T-cell (primary cell): ENCODE measurements around the gene GLIS1. TPM values are rescaled to one million over a fixed set of nuclear protein-coding genes. Genes with fewer than 3 reads are reported as not detected.

ENCODE experiments used
- ATAC-seq, 4 experiments: fragments of 200-7000 bp in 3 of 4; fragments of 150-1000 bp in 1 of 4; cut with Tn5 transposase; replicated peaks in 1 of 4; 1 replicate in 3 of 4; 2 replicates in 1 of 4; pipeline ENCODE4 v1.10.0; 2021; ENCODE audit warnings: moderate library complexity in 3 of 4, mild to moderate bottlenecking in 2 of 4, moderate number of reproducible peaks in 1 of 4
- CTCF ChIA-PET, 2 donors: fragments of 300-600 bp; sonication (Branson Sonifier 250); formaldehyde crosslinking; loops; one replicate each; lab custom pipeline; 2022; ENCODE audit warnings: antibody characterized with exemption in 2 of 2; lab: Charles Lee
- POLR2A ChIA-PET, 2 donors: fragments of 300-600 bp; sonication (Branson Sonifier 250); formaldehyde crosslinking; loops; one replicate each; lab custom pipeline; 2022; ENCODE audit warnings: antibody characterized with exemption in 2 of 2; lab: Charles Lee
- DNase-seq, 35 experiments: peaks; one replicate each; pipeline versions ENCODE4 v3.0.0 to v3.0.0-alpha.2; 2013 to 2023
- H3K27ac ChIP-seq: one replicate; pipeline ENCODE4 v1.5.1; 2013; ENCODE audit warnings: low read length
- H3K27me3 ChIP-seq, 2 experiments: replicated peaks in 1 of 2; 1 replicate in 1 of 2; 2 replicates in 1 of 2; pipeline versions ENCODE4 v1.6.1 to v1.7.0; 2013; ENCODE audit warnings: low read length in 1 of 2, mixed read lengths in 1 of 2; ENCODE audit not compliant: control insufficient read depth in 2 of 2, insufficient read depth in 2 of 2; ENCODE audit errors: extremely low read depth in 1 of 2
- H3K36me3 ChIP-seq, 2 donors: 1 replicate in 1 of 2; 2 replicates in 1 of 2; pipeline versions ENCODE4 v1.6.1 to v1.7.0; 2013; ENCODE audit warnings: low read length in 1 of 2; ENCODE audit not compliant: control insufficient read depth in 2 of 2, insufficient read depth in 1 of 2; ENCODE audit errors: extremely low read depth in 1 of 2
- H3K4me1 ChIP-seq, 2 experiments: 1 replicate in 1 of 2; 2 replicates in 1 of 2; pipeline versions ENCODE4 v1.6.1 to v1.7.0; 2013; ENCODE audit warnings: low read length in 2 of 2, mixed read lengths in 1 of 2; ENCODE audit not compliant: insufficient read depth in 2 of 2, control insufficient read depth in 1 of 2; ENCODE audit errors: extremely low read depth in 1 of 2
- H3K4me3 ChIP-seq, 2 donors: 1 replicate in 1 of 2; 2 replicates in 1 of 2; pipeline versions ENCODE4 v1.5.1 to v1.7.0; 2013; ENCODE audit warnings: mild to moderate bottlenecking in 2 of 2, low read length in 1 of 2, moderate library complexity in 1 of 2; ENCODE audit not compliant: control insufficient read depth in 1 of 2; ENCODE audit errors: extremely low read depth in 1 of 2
- H3K9me3 ChIP-seq: 2 replicates; pipeline ENCODE4 v1.7.0; 2013
- H3K27ac Mint-ChIP-seq, 2 donors: one replicate each; pipeline ENCODE4 v1.8.0; 2020 to 2021; ENCODE audit warnings: mild to moderate bottlenecking in 2 of 2, mixed read lengths in 2 of 2
- H3K27me3 Mint-ChIP-seq, 2 donors: one replicate each; pipeline ENCODE4 v1.8.0; 2021 to 2022; ENCODE audit warnings: mixed read lengths in 2 of 2
- H3K36me3 Mint-ChIP-seq: one replicate; pipeline ENCODE4 v1.8.0; 2021; ENCODE audit warnings: mixed read lengths
- H3K4me1 Mint-ChIP-seq, 3 donors: one replicate each; pipeline ENCODE4 v1.8.0; 2020 to 2022; ENCODE audit warnings: mixed read lengths in 3 of 3, mild to moderate bottlenecking in 1 of 3
- H3K4me3 Mint-ChIP-seq, 3 donors: one replicate each; pipeline ENCODE4 v1.8.0; 2020 to 2022; ENCODE audit warnings: mild to moderate bottlenecking in 3 of 3, mixed read lengths in 3 of 3, moderate library complexity in 3 of 3
- H3K9me3 Mint-ChIP-seq, 3 donors: one replicate each; pipeline ENCODE4 v1.8.0; 2020 to 2022; ENCODE audit warnings: mixed read lengths in 3 of 3
- WGBS: methylation state at CpG from one replicate; pipeline ENCODE4 v1.1.5; 2013; ENCODE audit warnings: missing lambda C conversion rate; ENCODE audit not compliant: insufficient coverage; 5-methylcytosine and 5-hydroxymethylcytosine counted together
- total RNA-seq, 35 experiments: library from RNA in 6 of 35; stranded (reverse) in 6 of 35; fragments of 120-200 nt in 1 of 35; gene quantifications; one replicate each; pipeline versions ENCODE4 v1.2.1 to v1.2.4 and lab custom pipeline; 2013 to 2026

Gene GLIS1
- total RNA-seq, 5 donors from 2014 or later (not counting 1 experiment from before 2014, with no cell fraction given): not detected

- Histone ChIP-seq H3K9me3 (no peaks in the 10 kb centered on the region), H3K4me3 (no peak overlapping the region), H3K27me3 (peaks cover 0 to 10% of the 10 kb centered on the region in 2 experiments), H3K27ac (no peak overlapping the region), H3K4me1 (no peaks in the 10 kb centered on the region), H3K36me3 (no peaks in the 10 kb centered on the region)
- CTCF ChIA-PET: no interaction called here
- ATAC-seq (no peak), DNase-seq (no peak)
- POLR2A ChIA-PET: no interaction called here
- no peaks in the 10 kb centered on the region for H3K9me3 Mint-ChIP-seq
- WGBS: 87% methylated on average over 33 of the region's 35 CpGs
- H3K27ac Mint-ChIP-seq: no peak overlapping the region
- no peaks in the 10 kb centered on the region for H3K36me3 Mint-ChIP-seq
- no peaks in the 10 kb centered on the region for H3K4me1 Mint-ChIP-seq
- H3K4me3 Mint-ChIP-seq: no peak overlapping the region
- H3K27me3 Mint-ChIP-seq: peaks cover 0 to 5% of the 10 kb centered on the region in 2 donors
Observed at GRCh38 chr1:53524428-53525375, 214.3 kb downstream of the GLIS1 start.

GRCh38 chr1:53521924-53522552, 216.9 kb downstream of the GLIS1 start:
- Mint-ChIP-seq H3K4me1 (no peaks in the 10 kb centered on the region), H3K27me3 (peaks cover 0 to 5% of the 10 kb centered on the region in 2 donors), H3K36me3 (no peaks in the 10 kb centered on the region), H3K27ac (no peak overlapping the region), H3K9me3 (no peaks in the 10 kb centered on the region), H3K4me3 (no peak overlapping the region)
- H3K4me1 ChIP-seq: no peaks in the 10 kb centered on the region
- no peak overlapping the region for H3K27ac ChIP-seq
- no peaks in the 10 kb centered on the region for H3K27me3 ChIP-seq
- no peak for ATAC-seq
- ChIA-PET CTCF (no interaction called here), POLR2A (no interaction called here)
- H3K9me3 ChIP-seq: no peaks in the 10 kb centered on the region
- WGBS: 80% methylated on average over 5 of the region's 11 CpGs
- H3K4me3 ChIP-seq: no peak overlapping the region
- DNase-seq: no peak
- H3K36me3 ChIP-seq: no peaks in the 10 kb centered on the region

GRCh38 chr1:53520481-53520880, 218.5 kb downstream of the GLIS1 start:
- Mint-ChIP-seq H3K27ac (no peak overlapping the region), H3K27me3 (peaks cover 0 to 5% of the 10 kb centered on the region in 2 donors), H3K9me3 (no peaks in the 10 kb centered on the region), H3K36me3 (no peaks in the 10 kb centered on the region), H3K4me1 (no peaks in the 10 kb centered on the region), H3K4me3 (no peak overlapping the region)
- Histone ChIP-seq H3K4me3 (no peak overlapping the region), H3K9me3 (no peaks in the 10 kb centered on the region), H3K36me3 (no peaks in the 10 kb centered on the region), H3K4me1 (no peaks in the 10 kb centered on the region), H3K27ac (no peak overlapping the region), H3K27me3 (no peaks in the 10 kb centered on the region)
- ATAC-seq: no peak
- ChIA-PET POLR2A (no interaction called here), CTCF (no interaction called here)
- no peak for DNase-seq
- 92% methylated on average over 8 of the region's 13 CpGs for WGBS

- H3K4me1 Mint-ChIP-seq: no peaks in the 10 kb centered on the region
- Histone ChIP-seq H3K27ac (no peak overlapping the region), H3K36me3 (no peaks in the 10 kb centered on the region), H3K4me3 (no peak overlapping the region), H3K4me1 (no peaks in the 10 kb centered on the region), H3K9me3 (no peaks in the 10 kb centered on the region), H3K27me3 (peaks cover 0 to 4% of the 10 kb centered on the region in 2 experiments)
- no peak overlapping the region for H3K27ac Mint-ChIP-seq
- H3K27me3 Mint-ChIP-seq: peaks cover 0 to 5% of the 10 kb centered on the region in 2 donors
- no peak for DNase-seq
- ChIA-PET POLR2A (no interaction called here), CTCF (no interaction called here)
- 72% methylated on average over 8 of the region's 8 CpGs for WGBS
- no peaks in the 10 kb centered on the region for H3K36me3 Mint-ChIP-seq
- H3K4me3 Mint-ChIP-seq: no peak overlapping the region
- H3K9me3 Mint-ChIP-seq: no peaks in the 10 kb centered on the region
- ATAC-seq: no peak
Observed at GRCh38 chr1:53519421-53519820, 219.5 kb downstream of the GLIS1 start.

- Mint-ChIP-seq H3K4me1 (no peaks in the 10 kb centered on the region), H3K4me3 (no peak overlapping the region), H3K27ac (no peak overlapping the region), H3K36me3 (no peaks in the 10 kb centered on the region), H3K9me3 (no peaks in the 10 kb centered on the region), H3K27me3 (peaks cover 0 to 3% of the 10 kb centered on the region in 2 donors)
- ATAC-seq (no peak), DNase-seq (no peak)
- Histone ChIP-seq H3K4me1 (no peaks in the 10 kb centered on the region), H3K9me3 (no peaks in the 10 kb centered on the region), H3K27ac (no peak overlapping the region), H3K27me3 (peaks cover 0 to 8% of the 10 kb centered on the region in 2 experiments), H3K4me3 (no peak overlapping the region), H3K36me3 (no peaks in the 10 kb centered on the region)
- POLR2A ChIA-PET: no interaction called here
- WGBS: 82% methylated on average over 6 of the region's 6 CpGs
- CTCF ChIA-PET: no interaction called here
Observed at GRCh38 chr1:53518775-53519174, 220.2 kb downstream of the GLIS1 start.

- peaks cover 0 to 3% of the 10 kb centered on the region in 2 donors for H3K27me3 Mint-ChIP-seq
- Histone ChIP-seq H3K27me3 (peaks cover 0 to 9% of the 10 kb centered on the region in 2 experiments), H3K4me1 (no peaks in the 10 kb centered on the region), H3K36me3 (no peaks in the 10 kb centered on the region), H3K4me3 (no peak overlapping the region), H3K9me3 (no peaks in the 10 kb centered on the region), H3K27ac (no peak overlapping the region)
- ATAC-seq (no peak), DNase-seq (no peak)
- H3K27ac Mint-ChIP-seq: no peak overlapping the region
- no peaks in the 10 kb centered on the region for H3K36me3 Mint-ChIP-seq
- POLR2A ChIA-PET: no interaction called here
- CTCF ChIA-PET: no interaction called here
- no peaks in the 10 kb centered on the region for H3K4me1 Mint-ChIP-seq
- H3K9me3 Mint-ChIP-seq: no peaks in the 10 kb centered on the region
- WGBS: 89% methylated on average over 18 of the region's 19 CpGs
- H3K4me3 Mint-ChIP-seq: no peak overlapping the region
Observed at GRCh38 chr1:53517821-53518352, 221.1 kb downstream of the GLIS1 start.
